ENCODE measurements around the gene OR10H2. TPM values are rescaled to one million over a fixed set of nuclear protein-coding genes. Genes with fewer than 3 reads are reported as not detected.

Gene OR10H2
- total and polyA plus RNA-seq, 2 of the 8 experiments (the other 6 are each of a cell fraction or from before 2014, with no cell fraction given), result not detected

GRCh38 chr19:15775249-15775648, 47.4 kb downstream of the OR10H2 start:
- H3K79me2 ChIP-seq (ENCODE audit: control insufficient read depth in 1 of 2, insufficient read depth in 2 of 2, low read length in 2 of 2), result no peaks in the 10 kb centered on the region
- H3K4ac ChIP-seq (replicated peaks; ENCODE audit: insufficient read length, low read depth, low read length), result no peak overlapping the region
- H2BK5ac ChIP-seq (ENCODE audit: low read depth, low read length), result no peak overlapping the region
- no peaks in the 10 kb centered on the region for H3K27me3 ChIP-seq (replicated peaks in 1 of 4; ENCODE audit: control insufficient read depth in 3 of 4, extremely low read depth in 1 of 4, insufficient read depth in 3 of 4, low read length in 3 of 4)
- POLR2A ChIA-PET (ENCODE audit: partially characterized antibody), result no interaction called here
- no peak overlapping the region for H2BK20ac ChIP-seq (ENCODE audit: low read length)
- H4K8ac ChIP-seq (ENCODE audit: extremely low read depth, insufficient read depth, low read length), result no peak overlapping the region
- FAIRE-seq (no peak), DNase-seq (ENCODE audit: low read depth in 1 of 2, low spot score in 2 of 2) (no peak)
- CTCF ChIA-PET (ENCODE audit: partially characterized antibody), result no interaction called here
- no peaks in the 10 kb centered on the region; the same call in 1 of the 2 replicates for H3K23me2 ChIP-seq (ENCODE audit: low read depth, low read length)
- no peak overlapping the region for H2BK15ac ChIP-seq (ENCODE audit: low read length)
- no peak overlapping the region for H3K56ac ChIP-seq (replicated peaks; ENCODE audit: insufficient read length, low read depth, low read length)
- no peak overlapping the region for H3K14ac ChIP-seq (ENCODE audit: insufficient read length)
- no peaks in the 10 kb centered on the region for H3K79me1 ChIP-seq (ENCODE audit: low read depth, low read length)
- H4K20me1 ChIP-seq (replicated peaks in 1 of 2; ENCODE audit: control insufficient read depth in 1 of 2, insufficient read depth in 2 of 2, low read length in 2 of 2), result no peaks in the 10 kb centered on the region
- 47% methylated on average over 2 of the region's 2 CpGs; no CpG with 5 or more reads in 1 of the 2 experiments for WGBS, 2 experiments (ENCODE audit: extremely low coverage in 1 of 2, insufficient coverage in 1 of 2, insufficient read length in 1 of 2, insufficient replicate concordance in 2 of 2, low coverage in 1 of 2, low lambda C conversion rate in 2 of 2, missing lambda C conversion rate in 1 of 2)
- no peaks in the 10 kb centered on the region for H3K36me3 ChIP-seq (ENCODE audit: control insufficient read depth in 2 of 4, insufficient read depth in 4 of 4, low read length in 3 of 4)
- no peak overlapping the region for H2BK12ac ChIP-seq (ENCODE audit: low read depth, low read length)
- H3K23ac ChIP-seq (ENCODE audit: insufficient read length), result no peak overlapping the region
- no peak overlapping the region for H4K5ac ChIP-seq (ENCODE audit: insufficient read length, low read depth, low read length)
- no peak overlapping the region for H2AK5ac ChIP-seq (ENCODE audit: low read depth, low read length)
- no peak overlapping the region for H3K27ac ChIP-seq (ENCODE audit: low read depth, low read length)
- no peak overlapping the region for H3K4me3 ChIP-seq (ENCODE audit: extremely low read depth in 1 of 4, insufficient read depth in 2 of 4, low read depth in 3 of 4, low read length in 4 of 4)
- no peak overlapping the region for H3K4me2 ChIP-seq (ENCODE audit: insufficient read depth in 1 of 2, low read depth in 2 of 2, low read length in 2 of 2)
- H2BK120ac ChIP-seq (replicated peaks; ENCODE audit: low read depth, low read length), result no peak overlapping the region
- no peak overlapping the region for H3K18ac ChIP-seq (ENCODE audit: extremely low read depth, low read length)
- no peak overlapping the region for H4K91ac ChIP-seq (replicated peaks; ENCODE audit: insufficient read length, low read length)
- H3K9ac ChIP-seq (replicated peaks in 1 of 4; ENCODE audit: extremely low read depth in 1 of 4, low read depth in 3 of 4, low read length in 3 of 4), result no peak overlapping the region
- TF ChIP-seq MAX (IDR thresholded peaks at IDR 0.05) (no peak), HDAC6 (IDR thresholded peaks at IDR 0.05; ENCODE audit: low read depth, low read length) (no peak), HDAC2 (IDR thresholded peaks at IDR 0.05; ENCODE audit: borderline replicate concordance in 1 of 2, low read depth in 2 of 2, low read length in 2 of 2) (no peak), YY1 (IDR thresholded peaks at IDR 0.05; ENCODE audit: low read depth, low read length) (no peak), KDM5A (IDR thresholded peaks at IDR 0.05; ENCODE audit: low read length) (no peak), RXRA (IDR thresholded peaks at IDR 0.05; ENCODE audit: insufficient read depth, low read depth, low read length) (no peak)
- no peaks in the 10 kb centered on the region for H3K4me1 ChIP-seq (replicated peaks in 1 of 4; ENCODE audit: control insufficient read depth in 3 of 4, insufficient read depth in 4 of 4, low read length in 3 of 4)
- peaks cover 68 to 88% of the 10 kb centered on the region in 2 experiments for H3K9me3 ChIP-seq (ENCODE audit: insufficient read depth in 2 of 2, low read depth in 1 of 2, low read length in 1 of 2)
- no peak overlapping the region for H2AFZ ChIP-seq (ENCODE audit: low read length)

Data from H1 (cell line).